Muscle layer of colon (tissue), 2 donors: ENCODE measurements around the gene ZFYVE1.
"Not testable (repeated sequence)": the region's sequence is repeated elsewhere in the genome, so short reads cannot be mapped to it uniquely, and the experiment has no call there.

ENCODE experiments used
- H3K27ac ChIP-seq: one replicate; pipeline ENCODE4 v1.7.0; 2013; ENCODE audit warnings: low read depth, mild to moderate bottlenecking, low read length, moderate library complexity
- H3K27me3 ChIP-seq, 2 donors: one replicate each; pipeline ENCODE4 v1.7.0; 2013; ENCODE audit warnings: low read length in 2 of 2, mild to moderate bottlenecking in 2 of 2; ENCODE audit not compliant: insufficient read depth in 2 of 2, control insufficient read depth in 1 of 2
- H3K36me3 ChIP-seq: one replicate; pipeline ENCODE4 v1.7.0; 2013; ENCODE audit warnings: mild to moderate bottlenecking, low read length; ENCODE audit not compliant: insufficient read depth
- H3K4me1 ChIP-seq: one replicate; pipeline ENCODE4 v1.7.0; 2013; ENCODE audit warnings: mild to moderate bottlenecking, low read length; ENCODE audit not compliant: insufficient read depth
- H3K4me3 ChIP-seq, 2 donors: one replicate each; pipeline ENCODE4 v1.7.0; 2013; ENCODE audit warnings: low read length in 2 of 2, low read depth in 1 of 2, mild to moderate bottlenecking in 1 of 2, moderate library complexity in 1 of 2
- H3K9ac ChIP-seq: one replicate; pipeline ENCODE4 v1.7.0; 2013; ENCODE audit warnings: low read length
- H3K9me3 ChIP-seq: one replicate; pipeline ENCODE4 v1.7.0; 2013; ENCODE audit warnings: mild to moderate bottlenecking, low read length
- donor health status: abdominal sarcoma.
- donor health status: Adenocarcinoma of cecum.

The ZFYVE1 gene

GRCh38 chr14:72970824-72971434, 56.0 kb downstream of the ZFYVE1 start:
- Histone ChIP-seq H3K9me3 (no peaks in the 10 kb centered on the region), H3K4me3 (no peak overlapping the region), H3K27ac (no peak overlapping the region), H3K27me3 (no peaks in the 10 kb centered on the region), H3K4me1 (no peaks in the 10 kb centered on the region), H3K9ac (no peak overlapping the region), H3K36me3 (peaks cover 60% of the 10 kb centered on the region)

DNA sequence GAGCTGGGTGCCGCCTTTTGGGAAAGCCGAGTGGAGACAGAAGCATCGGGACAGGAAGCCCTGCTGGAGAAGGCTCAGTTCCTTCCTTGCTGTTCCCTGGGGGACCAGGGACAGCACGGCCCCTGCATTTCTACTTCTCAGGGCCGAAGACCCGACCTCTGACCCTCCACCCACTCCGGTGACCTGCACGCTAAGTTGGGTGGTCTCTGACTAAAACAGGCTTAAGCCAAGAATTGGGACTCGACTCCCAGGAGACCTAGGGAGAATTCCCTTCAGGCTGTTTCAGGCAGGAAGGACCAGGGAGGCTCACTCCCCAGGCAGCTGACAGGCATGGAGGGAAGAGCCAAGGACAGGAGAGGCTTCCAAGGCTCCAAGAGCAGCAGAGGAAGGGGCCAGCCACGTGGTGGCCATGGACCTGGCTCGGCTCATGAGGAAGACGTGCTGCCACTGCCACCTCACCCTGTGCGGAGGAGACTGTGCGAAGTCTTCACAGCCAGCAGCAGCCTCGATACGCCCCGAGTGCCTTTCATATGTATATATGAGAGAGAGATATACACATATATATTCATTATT, 56.8 kb downstream of the ZFYVE1 start:
- peaks cover 52% of the 10 kb centered on the region for H3K36me3 ChIP-seq
- H3K27ac ChIP-seq: no peak overlapping the region
- H3K4me1 ChIP-seq: no peaks in the 10 kb centered on the region
- no peaks in the 10 kb centered on the region for H3K27me3 ChIP-seq
- no peak overlapping the region for H3K4me3 ChIP-seq
- no peaks in the 10 kb centered on the region for H3K9me3 ChIP-seq
- H3K9ac ChIP-seq: no peak overlapping the region

- Histone ChIP-seq H3K4me3 (no peak overlapping the region), H3K36me3 (peaks cover 33% of the 10 kb centered on the region), H3K4me1 (no peaks in the 10 kb centered on the region)
Measured at GRCh38 chr14:72968316-72968715, 58.6 kb downstream of the ZFYVE1 start.

GRCh38 chr14:72966038-72966437, 60.9 kb downstream of the ZFYVE1 start:
- Histone ChIP-seq H3K4me1 (no peaks in the 10 kb centered on the region), H3K36me3 (peaks cover 16% of the 10 kb centered on the region), H3K9ac (no peak overlapping the region), H3K9me3 (no peaks in the 10 kb centered on the region), H3K4me3 (no peak overlapping the region), H3K27me3 (no peaks in the 10 kb centered on the region), H3K27ac (no peak overlapping the region)

More at GRCh38 chr14:72968316-72968715, 58.6 kb downstream of the ZFYVE1 start:
- Histone ChIP-seq H3K27me3 (no peaks in the 10 kb centered on the region), H3K27ac (no peak overlapping the region), H3K9ac (no peak overlapping the region), H3K9me3 (no peaks in the 10 kb centered on the region)

DNA sequence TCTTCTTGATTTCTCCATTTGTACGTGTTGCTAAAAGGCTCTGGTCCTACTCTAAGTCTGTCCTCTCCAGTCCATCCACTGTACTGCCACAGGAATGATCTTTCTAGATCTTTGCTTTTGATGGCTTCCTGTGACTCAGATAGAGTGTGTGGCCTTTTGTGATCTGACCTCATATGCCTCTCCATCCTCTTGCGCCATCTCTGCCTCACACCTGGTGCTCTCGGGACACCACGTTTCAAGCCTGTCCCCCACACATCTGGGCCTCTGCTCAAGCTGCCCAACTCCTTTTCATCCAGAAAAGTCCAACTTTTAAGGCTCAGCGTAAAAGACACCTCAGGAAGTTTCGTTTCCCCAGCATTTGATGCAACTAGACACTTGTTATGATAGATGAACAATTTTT, 61.7 kb downstream of the ZFYVE1 start:
- Histone ChIP-seq H3K9me3 (no peaks in the 10 kb centered on the region), H3K9ac (no peak overlapping the region), H3K27me3 (no peaks in the 10 kb centered on the region), H3K36me3 (peaks cover 11% of the 10 kb centered on the region), H3K27ac (no peak overlapping the region), H3K4me3 (no peak overlapping the region), H3K4me1 (no peaks in the 10 kb centered on the region)

- H3K4me1 ChIP-seq: no peaks in the 10 kb centered on the region
- no peak overlapping the region for H3K4me3 ChIP-seq
- peaks cover 11% of the 10 kb centered on the region for H3K36me3 ChIP-seq
- no peak overlapping the region for H3K27ac ChIP-seq
- H3K9ac ChIP-seq: no peak overlapping the region
- H3K27me3 ChIP-seq: no peaks in the 10 kb centered on the region
- no peaks in the 10 kb centered on the region for H3K9me3 ChIP-seq
Measured at GRCh38 chr14:72962829-72963312, 64.0 kb downstream of the ZFYVE1 start.

DNA sequence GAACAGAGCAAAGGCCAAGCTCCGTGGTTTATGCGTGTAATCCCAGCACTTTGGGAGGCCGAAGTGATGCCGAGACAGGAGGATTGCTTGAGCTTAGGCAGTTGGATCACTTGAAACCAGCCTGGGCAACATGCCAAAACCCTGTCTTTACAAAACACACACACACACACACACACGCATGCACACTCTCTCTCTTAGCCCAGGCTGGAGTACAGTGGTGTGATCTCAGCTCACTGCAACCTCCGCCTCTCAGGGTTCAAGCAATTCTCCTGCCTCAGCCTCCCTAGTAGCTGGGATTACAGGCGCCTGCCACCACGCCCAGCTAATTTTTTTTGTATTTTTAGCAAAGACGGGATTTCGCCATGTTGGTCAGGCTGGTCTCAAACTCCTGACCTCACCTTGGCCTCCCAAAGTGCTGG, 64.6 kb downstream of the ZFYVE1 start:
- peaks cover 16% of the 10 kb centered on the region for H3K36me3 ChIP-seq
- not testable (repeated sequence) for H3K27me3 ChIP-seq, H3K4me3 ChIP-seq, H3K9ac ChIP-seq, H3K4me1 ChIP-seq, H3K9me3 ChIP-seq, H3K27ac ChIP-seq

GRCh38 chr14:72961579-72962335, 65.1 kb downstream of the ZFYVE1 start:
- H3K4me1 ChIP-seq: no peaks in the 10 kb centered on the region
- H3K36me3 ChIP-seq: peaks cover 19% of the 10 kb centered on the region
- no peaks in the 10 kb centered on the region for H3K9me3 ChIP-seq
- no peak overlapping the region for H3K9ac ChIP-seq
- H3K27ac ChIP-seq: no peak overlapping the region
- H3K27me3 ChIP-seq: no peaks in the 10 kb centered on the region
- H3K4me3 ChIP-seq: no peak overlapping the region

- not testable (repeated sequence) for H3K27me3 ChIP-seq, H3K4me1 ChIP-seq, H3K9me3 ChIP-seq, H3K27ac ChIP-seq, H3K4me3 ChIP-seq, H3K9ac ChIP-seq
- H3K36me3 ChIP-seq: peaks cover 24% of the 10 kb centered on the region
Measured at GRCh38 chr14:72961016-72961415, 65.9 kb downstream of the ZFYVE1 start.

DNA sequence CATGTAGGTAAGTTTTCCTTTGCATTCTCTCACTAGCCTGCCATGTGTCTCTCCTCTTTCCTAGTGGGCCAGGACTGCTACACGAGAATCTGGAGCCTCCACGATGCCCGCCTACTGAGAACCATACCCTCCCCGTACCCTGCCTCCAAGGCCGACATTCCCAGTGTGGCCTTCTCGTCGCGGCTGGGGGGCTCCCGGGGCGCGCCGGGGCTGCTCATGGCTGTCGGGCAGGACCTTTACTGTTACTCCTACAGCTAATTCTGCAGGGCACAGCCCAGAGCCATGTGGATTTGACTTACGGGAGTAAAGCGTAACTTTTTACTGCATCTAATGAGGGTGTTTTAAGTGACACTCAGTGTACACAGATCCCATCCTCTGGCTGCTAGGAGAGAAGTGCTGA, 68.4 kb downstream of the ZFYVE1 start:
- Histone ChIP-seq H3K27me3 (no peaks in the 10 kb centered on the region), H3K9me3 (no peaks in the 10 kb centered on the region), H3K4me3 (no peak overlapping the region), H3K4me1 (no peaks in the 10 kb centered on the region), H3K36me3 (peaks cover 29% of the 10 kb centered on the region), H3K9ac (no peak overlapping the region), H3K27ac (no peak overlapping the region)

- Histone ChIP-seq H3K27me3 (no peaks in the 10 kb centered on the region), H3K4me3 (no peak overlapping the region), H3K9ac (no peak overlapping the region), H3K9me3 (no peaks in the 10 kb centered on the region), H3K4me1 (no peaks in the 10 kb centered on the region), H3K36me3 (peaks cover 30% of the 10 kb centered on the region), H3K27ac (no peak overlapping the region)
Measured at GRCh38 chr14:72957213-72957612, 69.7 kb downstream of the ZFYVE1 start.
